ENCODE results near the gene AMER2. TPM values are rescaled to one million over a fixed set of nuclear protein-coding genes. Genes with fewer than 3 reads are reported as not detected.

AMER2 gene
- total and polyA plus RNA-seq, 7 experiments from 2014 or later, result 0.05 TPM; not detected in 6

- CTCF ChIA-PET, result no interaction called here
- no peaks in the 10 kb centered on the region for H3K4me1 ChIP-seq (ENCODE audit: control insufficient read depth in 2 of 2, insufficient read depth in 2 of 2, low read length in 2 of 2)
- H3K4me3 ChIP-seq (ENCODE audit: low read length), result no peak overlapping the region
- H3K36me3 Mint-ChIP-seq, result peaks cover 0 to 6% (median 0%) of the 10 kb centered on the region in 5 donors
- ATAC-seq (no peak), DNase-seq (no peak)
- no peak overlapping the region for H3K27ac ChIP-seq (ENCODE audit: low read depth, low read length)
- no peaks in the 10 kb centered on the region for H3K36me3 ChIP-seq (ENCODE audit: control insufficient read depth in 2 of 3, insufficient read depth in 3 of 3, low read length in 3 of 3)
- H3K9me3 Mint-ChIP-seq, result peaks cover 0 to 23% (median 8%) of the 10 kb centered on the region in 11 donors
- peaks cover 45 to 79% (median 75%) of the 10 kb centered on the region in 5 donors for H3K27me3 Mint-ChIP-seq
- peaks cover 0 to 5% (median 0%) of the 10 kb centered on the region in 3 experiments for H3K9me3 ChIP-seq (ENCODE audit: control insufficient read depth in 2 of 3, low read length in 3 of 3)
- no peak overlapping the region for H3K27ac Mint-ChIP-seq
- no peak overlapping the region for H3K4me3 Mint-ChIP-seq
- peaks cover 0 to 5% of the 10 kb centered on the region in 2 donors for H3K27me3 ChIP-seq (ENCODE audit: control insufficient read depth in 2 of 2, insufficient read depth in 2 of 2, low read length in 2 of 2)
- intact Hi-C loops (cut with micrococcal nuclease), result no loop called here
- peaks cover 0 to 1% (median 0%) of the 10 kb centered on the region in 7 donors for H3K4me1 Mint-ChIP-seq
- POLR2A ChIA-PET, result no interaction called here
Measured at GRCh38 chr13:25177636-25178035, 5.5 kb upstream of the AMER2 start.

- Mint-ChIP-seq H3K4me1 (peaks cover 0 to 6% (median 2%) of the 10 kb centered on the region in 7 donors), H3K9me3 (peaks cover 0 to 23% (median 8%) of the 10 kb centered on the region in 11 donors), H3K4me3 (no peak overlapping the region), H3K27ac (no peak overlapping the region), H3K27me3 (peaks cover 51 to 86% (median 78%) of the 10 kb centered on the region in 5 donors), H3K36me3 (peaks cover 0 to 6% (median 0%) of the 10 kb centered on the region in 5 donors)
- H3K4me3 ChIP-seq (ENCODE audit: low read length), result no peak overlapping the region
- no peak overlapping the region for H3K27ac ChIP-seq (ENCODE audit: low read depth, low read length)
- DNase-seq (no peak), ATAC-seq (no peak)
- intact Hi-C loops (cut with micrococcal nuclease), result no loop called here
- no peaks in the 10 kb centered on the region for H3K36me3 ChIP-seq (ENCODE audit: control insufficient read depth in 2 of 3, insufficient read depth in 3 of 3, low read length in 3 of 3)
- ChIA-PET CTCF (no interaction called here), POLR2A (no interaction called here)
- H3K4me1 ChIP-seq (ENCODE audit: control insufficient read depth in 2 of 2, insufficient read depth in 2 of 2, low read length in 2 of 2), result peaks cover 0 to 2% of the 10 kb centered on the region in 2 donors
- peaks cover 0 to 5% (median 0%) of the 10 kb centered on the region in 3 experiments for H3K9me3 ChIP-seq (ENCODE audit: control insufficient read depth in 2 of 3, low read length in 3 of 3)
- peaks cover 0 to 9% of the 10 kb centered on the region in 2 donors for H3K27me3 ChIP-seq (ENCODE audit: control insufficient read depth in 2 of 2, insufficient read depth in 2 of 2, low read length in 2 of 2)
Measured at GRCh38 chr13:25177012-25177411, 4.9 kb upstream of the AMER2 start.

GRCh38 chr13:25175431-25175830 is 3.3 kb upstream of the AMER2 start:
- ChIA-PET CTCF (no interaction called here), POLR2A (no interaction called here)
- peaks cover 0 to 5% (median 0%) of the 10 kb centered on the region in 3 experiments for H3K9me3 ChIP-seq (ENCODE audit: control insufficient read depth in 2 of 3, low read length in 3 of 3)
- intact Hi-C loops (cut with micrococcal nuclease), result no loop called here
- DNase-seq (no peak), ATAC-seq (no peak)
- Mint-ChIP-seq H3K36me3 (peaks cover 0 to 14% (median 0%) of the 10 kb centered on the region in 5 donors), H3K27ac (peak overlapping the region in 1 of 9 donors; percentile 81), H3K4me1 (peaks cover 9 to 16% (median 11%) of the 10 kb centered on the region in 7 donors), H3K27me3 (peaks cover 56 to 88% (median 86%) of the 10 kb centered on the region in 5 donors), H3K4me3 (no peak overlapping the region), H3K9me3 (peaks cover 0 to 23% (median 8%) of the 10 kb centered on the region in 11 donors)
- no peaks in the 10 kb centered on the region for H3K36me3 ChIP-seq (ENCODE audit: control insufficient read depth in 2 of 3, insufficient read depth in 3 of 3, low read length in 3 of 3)
- H3K4me3 ChIP-seq (ENCODE audit: low read length), result no peak overlapping the region
- H3K4me1 ChIP-seq (ENCODE audit: control insufficient read depth in 2 of 2, insufficient read depth in 2 of 2, low read length in 2 of 2), result peaks cover 0 to 7% of the 10 kb centered on the region in 2 donors
- no peak overlapping the region for H3K27ac ChIP-seq (ENCODE audit: low read depth, low read length)
- peaks cover 0 to 12% of the 10 kb centered on the region in 2 donors for H3K27me3 ChIP-seq (ENCODE audit: control insufficient read depth in 2 of 2, insufficient read depth in 2 of 2, low read length in 2 of 2)

- H3K4me1 Mint-ChIP-seq, result peaks cover 9 to 16% (median 11%) of the 10 kb centered on the region in 7 donors
- peaks cover 0 to 21% (median 6%) of the 10 kb centered on the region in 11 donors for H3K9me3 Mint-ChIP-seq
- POLR2A ChIA-PET, result no interaction called here
- H3K36me3 Mint-ChIP-seq, result peaks cover 0 to 12% (median 0%) of the 10 kb centered on the region in 5 donors
- H3K27me3 Mint-ChIP-seq, result peaks cover 56 to 89% (median 87%) of the 10 kb centered on the region in 5 donors
- H3K9me3 ChIP-seq (ENCODE audit: control insufficient read depth in 2 of 3, low read length in 3 of 3), result peaks cover 0 to 5% (median 0%) of the 10 kb centered on the region in 3 experiments
- DNase-seq (no peak), ATAC-seq (no peak)
- H3K27ac ChIP-seq (ENCODE audit: low read depth, low read length), result no peak overlapping the region
- H3K4me1 ChIP-seq (ENCODE audit: control insufficient read depth in 2 of 2, insufficient read depth in 2 of 2, low read length in 2 of 2), result peaks cover 0 to 7% of the 10 kb centered on the region in 2 donors
- H3K4me3 ChIP-seq (ENCODE audit: low read length), result no peak overlapping the region
- intact Hi-C loops (cut with micrococcal nuclease), result no loop called here
- CTCF ChIA-PET, result no interaction called here
- H3K36me3 ChIP-seq (ENCODE audit: control insufficient read depth in 2 of 3, insufficient read depth in 3 of 3, low read length in 3 of 3), result no peaks in the 10 kb centered on the region
- no peak overlapping the region for H3K27ac Mint-ChIP-seq
- H3K27me3 ChIP-seq (ENCODE audit: control insufficient read depth in 2 of 2, insufficient read depth in 2 of 2, low read length in 2 of 2), result peaks cover 0 to 12% of the 10 kb centered on the region in 2 donors
- no peak overlapping the region for H3K4me3 Mint-ChIP-seq
Measured at GRCh38 chr13:25175026-25175425, 2.9 kb upstream of the AMER2 start.

- peaks cover 0 to 5% (median 0%) of the 10 kb centered on the region in 3 experiments for H3K9me3 ChIP-seq (ENCODE audit: control insufficient read depth in 2 of 3, low read length in 3 of 3)
- CTCF ChIA-PET, result no interaction called here
- peaks cover 0 to 14% (median 6%) of the 10 kb centered on the region in 11 donors for H3K9me3 Mint-ChIP-seq
Measured at GRCh38 chr13:25174304-25174703, 2.2 kb upstream of the AMER2 start.

GRCh38 chr13:25172303-25172630 is 179 bp upstream of the AMER2 start:
- Mint-ChIP-seq H3K9me3 (peaks cover 0 to 7% (median 0%) of the 10 kb centered on the region in 11 donors), H3K27ac (no peak overlapping the region), H3K4me1 (peaks cover 9 to 16% (median 11%) of the 10 kb centered on the region in 7 donors), H3K27me3 (peaks cover 74 to 79% (median 76%) of the 10 kb centered on the region in 5 donors), H3K4me3 (peak overlapping the region in 6 of 10 donors; percentile 15 to 82 (median 68)), H3K36me3 (peaks cover 0 to 8% (median 0%) of the 10 kb centered on the region in 5 donors)
- ChIA-PET POLR2A (no interaction called here), CTCF (interaction anchor here (0.6 kb wide), 1 partner anchor 1532 kb away, joined by 3 read pairs; no protein-coding TSS in a partner anchor)
- Histone ChIP-seq H3K9me3 (ENCODE audit: control insufficient read depth in 2 of 3, low read length in 3 of 3) (no peaks in the 10 kb centered on the region), H3K36me3 (ENCODE audit: control insufficient read depth in 2 of 3, insufficient read depth in 3 of 3, low read length in 3 of 3) (no peaks in the 10 kb centered on the region), H3K4me3 (ENCODE audit: low read length) (no peak overlapping the region), H3K4me1 (ENCODE audit: control insufficient read depth in 2 of 2, insufficient read depth in 2 of 2, low read length in 2 of 2) (peaks cover 0 to 7% of the 10 kb centered on the region in 2 donors), H3K27me3 (ENCODE audit: control insufficient read depth in 2 of 2, insufficient read depth in 2 of 2, low read length in 2 of 2) (peaks cover 0 to 12% of the 10 kb centered on the region in 2 donors), H3K27ac (ENCODE audit: low read depth, low read length) (no peak overlapping the region)
- DNase-seq (no peak), ATAC-seq (no peak)
- intact Hi-C loops (cut with micrococcal nuclease), result no loop called here

More at GRCh38 chr13:25174304-25174703, 2.2 kb upstream of the AMER2 start:
- DNase-seq (no peak), ATAC-seq (no peak)
- Mint-ChIP-seq H3K4me3 (no peak overlapping the region), H3K27ac (no peak overlapping the region), H3K36me3 (peaks cover 0 to 8% (median 0%) of the 10 kb centered on the region in 5 donors), H3K27me3 (peaks cover 62 to 91% (median 89%) of the 10 kb centered on the region in 5 donors), H3K4me1 (peaks cover 9 to 16% (median 11%) of the 10 kb centered on the region in 7 donors)
- POLR2A ChIA-PET, result no interaction called here
- Histone ChIP-seq H3K4me3 (ENCODE audit: low read length) (no peak overlapping the region), H3K36me3 (ENCODE audit: control insufficient read depth in 2 of 3, insufficient read depth in 3 of 3, low read length in 3 of 3) (no peaks in the 10 kb centered on the region), H3K27me3 (ENCODE audit: control insufficient read depth in 2 of 2, insufficient read depth in 2 of 2, low read length in 2 of 2) (peaks cover 0 to 12% of the 10 kb centered on the region in 2 donors), H3K4me1 (ENCODE audit: control insufficient read depth in 2 of 2, insufficient read depth in 2 of 2, low read length in 2 of 2) (peaks cover 0 to 7% of the 10 kb centered on the region in 2 donors), H3K27ac (ENCODE audit: low read depth, low read length) (no peak overlapping the region)
- intact Hi-C loops (cut with micrococcal nuclease), result no loop called here

- DNase-seq, result no peak
- ATAC-seq, result no peak
- no peak overlapping the region for H3K4me3 ChIP-seq (ENCODE audit: low read length)
- H3K36me3 Mint-ChIP-seq, result peaks cover 0 to 8% (median 0%) of the 10 kb centered on the region in 5 donors
- peaks cover 9 to 16% (median 11%) of the 10 kb centered on the region in 7 donors for H3K4me1 Mint-ChIP-seq
- peaks cover 64 to 71% (median 65%) of the 10 kb centered on the region in 5 donors for H3K27me3 Mint-ChIP-seq
- peaks cover 0 to 5% (median 0%) of the 10 kb centered on the region in 11 donors for H3K9me3 Mint-ChIP-seq
- ChIA-PET POLR2A (no interaction called here), CTCF (no interaction called here)
- intact Hi-C loops (cut with micrococcal nuclease), result no loop called here
- H3K4me3 Mint-ChIP-seq, result peak overlapping the region in 8 of 10 donors; percentile 53 to 82 (median 68)
- H3K27ac ChIP-seq (ENCODE audit: low read depth, low read length), result no peak overlapping the region
- peaks cover 0 to 12% of the 10 kb centered on the region in 2 donors for H3K27me3 ChIP-seq (ENCODE audit: control insufficient read depth in 2 of 2, insufficient read depth in 2 of 2, low read length in 2 of 2)
- H3K36me3 ChIP-seq (ENCODE audit: control insufficient read depth in 2 of 3, insufficient read depth in 3 of 3, low read length in 3 of 3), result no peaks in the 10 kb centered on the region
- H3K27ac Mint-ChIP-seq, result peak overlapping the region in 1 of 9 donors; percentile 4
- peaks cover 0 to 7% of the 10 kb centered on the region in 2 donors for H3K4me1 ChIP-seq (ENCODE audit: control insufficient read depth in 2 of 2, insufficient read depth in 2 of 2, low read length in 2 of 2)
- H3K9me3 ChIP-seq (ENCODE audit: control insufficient read depth in 2 of 3, low read length in 3 of 3), result no peaks in the 10 kb centered on the region
Measured at GRCh38 chr13:25171170-25171516, 945 bp downstream of the AMER2 start.
